Caco-2 (cell line): Measurements from ENCODE around the gene ST8SIA4. TPM values are rescaled to one million over a fixed set of nuclear protein-coding genes. Genes with fewer than 3 reads are reported as not detected.

ENCODE experiments used
- BruUV-seq: library from RNA; stranded (reverse); fragments of 400-500 nt; replicated peaks from 2 replicates; lab custom pipeline; 2021; lab: Mats Ljungman, UMichigan
- CTCF ChIA-PET: fragments of 300-600 bp; sonication (Branson Sonifier 250); formaldehyde crosslinking; loops from one replicate; lab custom pipeline; 2022; ENCODE audit warnings: antibody characterized with exemption; lab: Charles Lee
- POLR2A ChIA-PET: fragments of 300-600 bp; sonication (Branson Sonifier 250); formaldehyde crosslinking; loops from one replicate; lab custom pipeline; 2022; ENCODE audit warnings: antibody characterized with exemption; lab: Charles Lee
- DNase-seq, 2 experiments: peaks; one replicate each; pipeline versions ENCODE4 v3.0.0 to v3.0.0-alpha.2; 2020 to 2022
- H3K27me3 ChIP-seq: replicated peaks from 2 replicates; pipeline ENCODE4 v1.6.0; 2011; ENCODE audit warnings: low read length; ENCODE audit not compliant: control insufficient read depth, insufficient read depth
- H3K36me3 ChIP-seq: 2 replicates; pipeline ENCODE4 v1.5.1; 2011; ENCODE audit warnings: low read length; ENCODE audit not compliant: control insufficient read depth, insufficient read depth
- H3K4me1 ChIP-seq: fragments of 250-450 bp; sonication (Bioruptor Pico); 2 replicates; pipeline ENCODE4 v1.5.1; 2020; ENCODE audit warnings: mild to moderate bottlenecking
- H3K4me3 ChIP-seq: 2 replicates; pipeline ENCODE4 v1.5.1; 2011; ENCODE audit warnings: low read depth, mild to moderate bottlenecking, control low read depth, low read length
- H3K9me3 ChIP-seq: fragments of 250-450 bp; sonication (Bioruptor Pico); 2 replicates; pipeline ENCODE4 v1.5.1; 2020; ENCODE audit warnings: mild to moderate bottlenecking, moderate library complexity
- H3K27ac Mint-ChIP-seq: one replicate; pipeline ENCODE4 v1.8.0; 2022; ENCODE audit warnings: mixed read lengths; ENCODE audit not compliant: unreplicated experiment
- H3K27me3 Mint-ChIP-seq: one replicate; pipeline ENCODE4 v1.8.0; 2022; ENCODE audit warnings: mixed read lengths; ENCODE audit not compliant: insufficient read depth, unreplicated experiment
- H3K36me3 Mint-ChIP-seq: one replicate; pipeline ENCODE4 v1.8.0; 2022; ENCODE audit warnings: mild to moderate bottlenecking, mixed read lengths; ENCODE audit not compliant: insufficient read depth, unreplicated experiment
- H3K4me1 Mint-ChIP-seq: one replicate; pipeline ENCODE4 v1.8.0; 2022; ENCODE audit warnings: low read depth, mixed read lengths; ENCODE audit not compliant: unreplicated experiment
- H3K4me3 Mint-ChIP-seq: one replicate; pipeline ENCODE4 v1.8.0; 2022; ENCODE audit warnings: mild to moderate bottlenecking, moderate library complexity, mixed read lengths; ENCODE audit not compliant: unreplicated experiment
- H3K9me3 Mint-ChIP-seq: one replicate; pipeline ENCODE4 v1.8.0; 2022; ENCODE audit warnings: mixed read lengths; ENCODE audit not compliant: unreplicated experiment
- CTCF ChIP-seq, 2 experiments: fragments of 200-600 bp in 1 of 2; IDR thresholded peaks; 1 replicate in 1 of 2; 2 replicates in 1 of 2; pipeline versions ENCODE4 v1.5.1 to v1.8.0; 2011 to 2022; ENCODE audit warnings: antibody characterized with exemption in 1 of 2, control low read depth in 1 of 2, inconsistent platforms in 1 of 2, low read depth in 1 of 2, low read length in 1 of 2, mild to moderate bottlenecking in 1 of 2, moderate library complexity in 1 of 2; ENCODE audit not compliant: insufficient read depth in 1 of 2, severe bottlenecking in 1 of 2, unreplicated experiment in 1 of 2
- intact Hi-C: fragments of 100-400 bp; cut with micrococcal nuclease; formaldehyde crosslinking; loops from one replicate; pipeline ENCODE4 v1.10.0; 2022; ENCODE audit not compliant: unreplicated experiment
- total RNA-seq: library from RNA; stranded (reverse); gene quantifications from 2 replicates; pipeline ENCODE4 v1.2.3, GENCODE V29; 2022

ST8SIA4 gene
- total RNA-seq, 1 experiment from 2014 or later = 0.61 TPM

- H3K9me3 Mint-ChIP-seq = peaks cover 7% of the 10 kb centered on the region
- POLR2A ChIA-PET = no interaction called here
- no TSS peak for BruUV-seq
Measured at GRCh38 chr5:100800562-100800961, 102.5 kb downstream of the ST8SIA4 start.

GRCh38 chr5:100799166-100799565, 103.9 kb downstream of the ST8SIA4 start:
- Mint-ChIP-seq H3K27me3 (no peaks in the 10 kb centered on the region), H3K9me3 (peaks cover 7% of the 10 kb centered on the region), H3K36me3 (no peaks in the 10 kb centered on the region), H3K27ac (no peak overlapping the region), H3K4me3 (no peak overlapping the region), H3K4me1 (no peaks in the 10 kb centered on the region)
- BruUV-seq = no TSS peak
- no peak for TF ChIP-seq CTCF (IDR thresholded peaks at IDR 0.05; ENCODE audit: insufficient read depth in 1 of 2, low read depth in 1 of 2, low read length in 1 of 2, severe bottlenecking in 1 of 2, unreplicated experiment in 1 of 2)
- Histone ChIP-seq H3K9me3 (peaks cover 6% of the 10 kb centered on the region; the same call in 1 of the 2 replicates), H3K4me3 (no peak overlapping the region), H3K27me3 (no peaks in the 10 kb centered on the region), H3K36me3 (no peaks in the 10 kb centered on the region; the same call in 1 of the 2 replicates), H3K4me1 (no peaks in the 10 kb centered on the region)
- no peak for DNase-seq
- intact Hi-C loops = no loop called here
- POLR2A ChIA-PET = interaction anchor here (0.7 kb wide), 1 partner anchor 162 kb away, joined by 4 read pairs; no protein-coding TSS in a partner anchor
- CTCF ChIA-PET = no interaction called here

More at GRCh38 chr5:100800562-100800961, 102.5 kb downstream of the ST8SIA4 start:
- Mint-ChIP-seq H3K4me3 (no peak overlapping the region), H3K36me3 (no peaks in the 10 kb centered on the region), H3K27me3 (no peaks in the 10 kb centered on the region), H3K4me1 (no peaks in the 10 kb centered on the region), H3K27ac (no peak overlapping the region)
- TF ChIP-seq CTCF (IDR thresholded peaks at IDR 0.05; ENCODE audit: insufficient read depth in 1 of 2, low read depth in 1 of 2, low read length in 1 of 2, severe bottlenecking in 1 of 2, unreplicated experiment in 1 of 2) = no peak
- no peaks in the 10 kb centered on the region for H3K36me3 ChIP-seq
- CTCF ChIA-PET = no interaction called here
- no peaks in the 10 kb centered on the region for H3K9me3 ChIP-seq
- H3K4me3 ChIP-seq = no peak overlapping the region
- no peak for DNase-seq
- no peaks in the 10 kb centered on the region for H3K27me3 ChIP-seq
- intact Hi-C loops = no loop called here
- H3K4me1 ChIP-seq = no peaks in the 10 kb centered on the region

GRCh38 chr5:100797861-100798260, 105.2 kb downstream of the ST8SIA4 start:
- POLR2A ChIA-PET = no interaction called here
- no peaks in the 10 kb centered on the region for H3K4me1 Mint-ChIP-seq
- intact Hi-C loops = no loop called here
- H3K9me3 ChIP-seq = peaks cover 8% of the 10 kb centered on the region; the same call in 1 of the 2 replicates
- H3K27ac Mint-ChIP-seq = no peak overlapping the region
- H3K4me1 ChIP-seq = no peaks in the 10 kb centered on the region
- no peaks in the 10 kb centered on the region for H3K27me3 ChIP-seq
- no peaks in the 10 kb centered on the region for H3K36me3 Mint-ChIP-seq
- BruUV-seq = no TSS peak
- no peak for TF ChIP-seq CTCF (IDR thresholded peaks at IDR 0.05; ENCODE audit: insufficient read depth in 1 of 2, low read depth in 1 of 2, low read length in 1 of 2, severe bottlenecking in 1 of 2, unreplicated experiment in 1 of 2)
- no peak for DNase-seq
- H3K27me3 Mint-ChIP-seq = no peaks in the 10 kb centered on the region
- CTCF ChIA-PET = no interaction called here
- no peak overlapping the region for H3K4me3 Mint-ChIP-seq
- H3K36me3 ChIP-seq = no peaks in the 10 kb centered on the region; the same call in 1 of the 2 replicates
- peaks cover 14% of the 10 kb centered on the region for H3K9me3 Mint-ChIP-seq
- H3K4me3 ChIP-seq = no peak overlapping the region
